ENCODE data around the gene DCST2. TPM values are rescaled to one million over a fixed set of nuclear protein-coding genes. Genes with fewer than 3 reads are reported as not detected.

Gene DCST2
- total RNA-seq, 4 donors from 2014 or later = 0.07 to 1.6 TPM; not detected in 2

DNA sequence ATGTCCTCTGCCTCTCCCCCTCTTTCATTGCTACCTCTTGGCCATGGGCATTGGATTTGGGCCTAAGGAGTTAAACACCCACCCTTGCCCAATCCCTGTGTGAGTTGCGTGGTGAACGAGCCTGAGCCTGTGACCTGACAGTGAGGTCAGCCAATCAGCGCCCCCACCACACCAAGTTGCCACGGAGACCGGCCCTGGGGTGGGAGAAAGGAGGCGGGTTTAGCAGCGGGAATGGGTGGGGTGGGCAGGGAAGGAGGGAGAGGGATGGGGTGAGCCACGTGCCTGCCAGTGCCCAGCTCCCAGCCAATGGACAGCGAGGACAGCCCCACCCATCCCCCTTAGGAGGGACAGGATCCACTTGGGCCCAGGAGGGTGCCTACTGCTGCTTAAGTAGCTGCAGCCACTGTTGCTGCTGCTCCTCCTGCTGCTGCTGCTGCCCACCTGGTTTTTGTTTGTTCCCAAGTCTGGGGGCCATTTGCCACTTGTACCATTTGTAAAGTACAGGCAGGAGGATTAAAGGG is 21.5 kb downstream of the DCST2 start:
- intact Hi-C loops (cut with DNase I; ENCODE audit: low total_unique reads) = loop anchor here (5.0 kb wide), 1 partner anchor 50 kb away; the partner anchor contains the start of gene PYGO2
- no peaks in the 10 kb centered on the region for H3K9me3 ChIP-seq
- no peak for TF ChIP-seq POLR2A (IDR thresholded peaks at IDR 0.05)
- TF ChIP-seq, protein P1, sequence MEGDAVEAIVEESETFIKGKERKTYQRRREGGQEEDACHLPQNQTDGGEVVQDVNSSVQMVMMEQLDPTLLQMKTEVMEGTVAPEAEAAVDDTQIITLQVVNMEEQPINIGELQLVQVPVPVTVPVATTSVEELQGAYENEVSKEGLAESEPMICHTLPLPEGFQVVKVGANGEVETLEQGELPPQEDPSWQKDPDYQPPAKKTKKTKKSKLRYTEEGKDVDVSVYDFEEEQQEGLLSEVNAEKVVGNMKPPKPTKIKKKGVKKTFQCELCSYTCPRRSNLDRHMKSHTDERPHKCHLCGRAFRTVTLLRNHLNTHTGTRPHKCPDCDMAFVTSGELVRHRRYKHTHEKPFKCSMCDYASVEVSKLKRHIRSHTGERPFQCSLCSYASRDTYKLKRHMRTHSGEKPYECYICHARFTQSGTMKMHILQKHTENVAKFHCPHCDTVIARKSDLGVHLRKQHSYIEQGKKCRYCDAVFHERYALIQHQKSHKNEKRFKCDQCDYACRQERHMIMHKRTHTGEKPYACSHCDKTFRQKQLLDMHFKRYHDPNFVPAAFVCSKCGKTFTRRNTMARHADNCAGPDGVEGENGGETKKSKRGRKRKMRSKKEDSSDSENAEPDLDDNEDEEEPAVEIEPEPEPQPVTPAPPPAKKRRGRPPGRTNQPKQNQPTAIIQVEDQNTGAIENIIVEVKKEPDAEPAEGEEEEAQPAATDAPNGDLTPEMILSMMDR (IDR thresholded peaks at IDR 0.05) = no peak
- H3K27me3 ChIP-seq = no peaks in the 10 kb centered on the region
- peak overlapping the region; percentile 14 to 57 for H3K27ac ChIP-seq
- no peaks in the 10 kb centered on the region for H3K36me3 ChIP-seq
- DNase-seq = peak; percentile 72 to 78
- H3K4me1 ChIP-seq = peaks cover 0 to 10% of the 10 kb centered on the region in 2 donors
- no peak overlapping the region for H3K4me3 ChIP-seq

DNA sequence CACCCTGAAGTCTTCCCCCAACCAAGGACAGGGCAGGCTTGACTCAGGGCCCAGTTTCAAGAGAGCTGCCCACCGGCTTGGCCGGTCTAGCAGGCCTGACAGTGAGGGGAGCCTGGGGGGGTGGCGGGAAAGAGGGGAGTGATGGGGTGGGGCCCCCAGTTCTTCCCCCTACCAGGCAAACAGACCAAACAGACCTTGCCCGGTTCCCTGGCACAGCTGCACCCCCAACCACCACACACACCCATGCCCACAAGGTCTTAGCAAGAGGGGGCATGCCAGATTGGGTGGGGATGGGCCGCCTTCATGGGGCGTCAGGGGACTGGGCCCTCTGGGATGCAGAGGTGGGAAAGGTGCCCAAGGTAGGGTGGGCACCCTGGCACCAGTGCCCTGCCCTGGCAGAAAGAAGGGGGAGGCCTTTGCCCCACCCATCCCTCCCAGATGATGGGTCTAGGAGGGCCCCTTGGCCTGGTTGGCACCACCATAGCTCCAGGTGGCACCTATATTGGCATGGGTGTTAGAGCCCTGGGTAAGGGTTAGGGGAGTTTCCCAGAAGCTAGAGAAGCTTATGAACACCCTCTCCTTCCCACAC is 22.1 kb downstream of the DCST2 start:
- TF ChIP-seq POLR2A (IDR thresholded peaks at IDR 0.05) = no peak
- TF ChIP-seq, protein P1 (IDR thresholded peaks at IDR 0.05) = no peak
- peaks cover 0 to 10% of the 10 kb centered on the region in 2 donors for H3K4me1 ChIP-seq
- H3K27me3 ChIP-seq = no peaks in the 10 kb centered on the region
- H3K36me3 ChIP-seq = no peaks in the 10 kb centered on the region
- H3K4me3 ChIP-seq = no peak overlapping the region
- H3K27ac ChIP-seq = peak overlapping the region; percentile 14 to 57
- H3K9me3 ChIP-seq = no peaks in the 10 kb centered on the region
- intact Hi-C loops (cut with DNase I; ENCODE audit: low total_unique reads) = loop anchor here (5.0 kb wide), 1 partner anchor 49 kb away; the partner anchor contains the start of gene PYGO2
- DNase-seq = no peak

DNA sequence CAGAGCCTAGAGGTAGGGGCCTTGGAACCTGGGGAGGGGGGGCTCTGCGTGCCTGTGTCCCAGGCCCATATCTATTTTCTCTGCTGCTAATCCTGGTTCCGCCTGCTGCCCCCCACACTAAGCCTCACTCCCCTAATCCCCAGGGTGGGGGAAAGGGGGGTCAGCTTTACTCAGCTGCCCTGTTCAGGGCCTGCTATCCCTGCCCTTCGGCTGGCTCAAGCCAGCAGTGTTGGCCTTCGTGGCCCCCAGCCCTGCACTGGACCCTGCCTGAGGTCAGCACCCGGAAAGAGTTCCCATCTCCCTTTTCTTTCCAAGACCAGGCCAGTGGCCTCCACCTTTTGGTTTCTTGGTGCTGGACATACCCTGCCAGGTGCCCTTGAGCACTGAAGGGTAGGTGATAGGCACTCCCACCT is 22.6 kb downstream of the DCST2 start:
- no peak for TF ChIP-seq POLR2A (IDR thresholded peaks at IDR 0.05)
- TF ChIP-seq, protein P1 (IDR thresholded peaks at IDR 0.05) = no peak
- Histone ChIP-seq H3K4me3 (no peak overlapping the region), H3K27ac (peak overlapping the region in 1 of 2 donors; percentile 57), H3K27me3 (no peaks in the 10 kb centered on the region), H3K9me3 (no peaks in the 10 kb centered on the region), H3K36me3 (no peaks in the 10 kb centered on the region), H3K4me1 (peaks cover 0 to 10% of the 10 kb centered on the region in 2 donors)
- no peak for DNase-seq
- intact Hi-C loops (cut with DNase I; ENCODE audit: low total_unique reads) = loop anchor here (5.0 kb wide), 1 partner anchor 49 kb away; the partner anchor contains the start of gene PYGO2

DNA sequence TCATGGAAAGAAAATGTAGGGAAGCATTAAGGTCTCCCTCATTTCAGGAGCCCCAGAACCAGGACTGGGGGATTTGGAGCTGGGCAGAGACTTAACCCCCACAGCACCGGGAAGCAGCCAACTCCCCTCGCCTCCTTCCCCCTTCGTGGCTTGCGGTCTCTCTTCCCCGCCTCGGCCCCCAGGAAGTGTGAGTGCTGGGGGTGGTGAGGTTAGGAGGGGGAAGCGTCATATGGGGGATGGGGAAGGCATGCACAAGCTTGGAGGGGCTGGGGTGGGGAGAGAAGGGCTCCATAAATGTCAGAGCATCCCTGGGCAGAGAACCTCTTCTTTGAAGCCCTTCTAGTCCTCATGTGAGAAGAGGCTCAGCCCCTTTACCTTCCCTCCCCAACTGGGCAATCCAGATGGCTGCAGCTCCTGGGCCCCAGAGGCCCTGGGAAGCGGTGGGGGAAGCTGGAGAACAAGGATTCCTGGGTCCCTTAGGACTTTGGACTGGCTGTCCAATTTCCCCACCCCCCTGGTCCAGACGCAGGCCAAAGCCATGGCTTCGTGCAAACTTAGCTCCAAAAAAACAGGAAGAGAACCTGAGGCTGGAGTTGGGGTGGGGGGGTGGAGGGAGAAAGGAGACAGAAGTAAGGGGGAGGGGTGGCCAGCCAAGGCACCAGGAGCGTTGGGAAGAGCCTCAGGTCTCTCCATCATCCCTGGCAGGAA is 23.2 kb downstream of the DCST2 start:
- H3K4me3 ChIP-seq = no peak overlapping the region
- peaks cover 0 to 10% of the 10 kb centered on the region in 2 donors for H3K4me1 ChIP-seq
- DNase-seq = no peak
- TF ChIP-seq, protein P1 (IDR thresholded peaks at IDR 0.05) = no peak
- no peak for TF ChIP-seq POLR2A (IDR thresholded peaks at IDR 0.05)
- intact Hi-C loops (cut with DNase I; ENCODE audit: low total_unique reads) = loop anchor here (5.0 kb wide), 1 partner anchor 48 kb away; the partner anchor contains the start of gene PYGO2
- H3K27ac ChIP-seq = peak overlapping the region in 1 of 2 donors; percentile 57
- no peaks in the 10 kb centered on the region for H3K27me3 ChIP-seq
- H3K36me3 ChIP-seq = no peaks in the 10 kb centered on the region
- no peaks in the 10 kb centered on the region for H3K9me3 ChIP-seq

DNA sequence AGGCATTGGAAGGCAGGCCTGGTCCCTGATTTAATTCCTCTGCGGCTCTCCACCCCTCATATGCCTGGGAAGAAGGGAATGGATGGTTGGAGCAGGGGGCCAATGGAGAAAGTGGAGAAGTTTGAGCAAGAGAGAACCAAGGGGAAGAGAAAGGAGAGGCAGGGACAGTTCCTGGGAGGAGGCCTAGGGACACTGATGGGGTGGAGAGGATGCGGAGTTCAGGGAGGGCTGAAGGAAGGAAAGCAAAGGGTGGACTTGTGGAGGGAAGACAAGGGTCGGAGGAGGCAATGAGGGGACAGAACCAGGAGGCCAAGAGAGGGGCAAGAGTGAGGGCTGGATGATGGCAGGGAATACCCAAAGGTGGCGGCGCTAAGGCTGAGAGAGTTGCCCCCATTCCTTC is 23.8 kb downstream of the DCST2 start:
- DNase-seq = no peak
- no peaks in the 10 kb centered on the region for H3K27me3 ChIP-seq
- peaks cover 0 to 14% of the 10 kb centered on the region in 2 donors for H3K4me1 ChIP-seq
- H3K4me3 ChIP-seq = no peak overlapping the region
- H3K36me3 ChIP-seq = no peaks in the 10 kb centered on the region
- TF ChIP-seq POLR2A (IDR thresholded peaks at IDR 0.05) = no peak
- no peak overlapping the region for H3K27ac ChIP-seq
- intact Hi-C loops (cut with DNase I; ENCODE audit: low total_unique reads) = loop anchor here (5.0 kb wide), 1 partner anchor 47 kb away; the partner anchor contains the start of gene PYGO2
- no peaks in the 10 kb centered on the region for H3K9me3 ChIP-seq
